ENCODE measurements around the gene EOMES. TPM values are rescaled to one million over a fixed set of nuclear protein-coding genes. Genes with fewer than 3 reads are reported as not detected.

EOMES gene
- total RNA-seq, 2 donors from 2014 or later = 0.39 to 0.74 TPM

Other genes starting within 250 kb of the EOMES start
- 10 to 100 TPM; 17.1 to 23.7 TPM for gene SLC4A7, start 237.9 kb downstream of the EOMES start, total RNA-seq